Measurements from ENCODE around the gene VMO1.

DNA sequence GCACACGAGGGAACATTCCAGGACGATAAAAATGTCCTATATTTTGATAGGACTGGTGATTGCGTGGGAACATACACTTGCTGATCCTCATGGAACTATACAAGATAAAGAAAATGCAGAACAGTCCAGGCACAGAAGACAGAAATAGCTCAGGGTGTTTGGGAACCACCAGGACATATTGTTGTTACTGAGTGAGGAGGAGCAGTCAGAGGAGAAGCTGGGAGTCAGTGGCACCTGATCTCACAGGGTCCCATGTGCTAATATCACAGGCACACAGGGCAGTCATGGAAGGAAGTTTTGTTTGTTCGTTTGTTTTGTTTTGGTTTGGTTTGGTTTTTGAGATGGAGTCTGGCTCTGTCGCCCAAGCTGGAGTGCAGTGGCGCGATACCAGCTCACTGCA is 26.5 kb upstream of the VMO1 start:
- TF ChIP-seq, protein P1, sequence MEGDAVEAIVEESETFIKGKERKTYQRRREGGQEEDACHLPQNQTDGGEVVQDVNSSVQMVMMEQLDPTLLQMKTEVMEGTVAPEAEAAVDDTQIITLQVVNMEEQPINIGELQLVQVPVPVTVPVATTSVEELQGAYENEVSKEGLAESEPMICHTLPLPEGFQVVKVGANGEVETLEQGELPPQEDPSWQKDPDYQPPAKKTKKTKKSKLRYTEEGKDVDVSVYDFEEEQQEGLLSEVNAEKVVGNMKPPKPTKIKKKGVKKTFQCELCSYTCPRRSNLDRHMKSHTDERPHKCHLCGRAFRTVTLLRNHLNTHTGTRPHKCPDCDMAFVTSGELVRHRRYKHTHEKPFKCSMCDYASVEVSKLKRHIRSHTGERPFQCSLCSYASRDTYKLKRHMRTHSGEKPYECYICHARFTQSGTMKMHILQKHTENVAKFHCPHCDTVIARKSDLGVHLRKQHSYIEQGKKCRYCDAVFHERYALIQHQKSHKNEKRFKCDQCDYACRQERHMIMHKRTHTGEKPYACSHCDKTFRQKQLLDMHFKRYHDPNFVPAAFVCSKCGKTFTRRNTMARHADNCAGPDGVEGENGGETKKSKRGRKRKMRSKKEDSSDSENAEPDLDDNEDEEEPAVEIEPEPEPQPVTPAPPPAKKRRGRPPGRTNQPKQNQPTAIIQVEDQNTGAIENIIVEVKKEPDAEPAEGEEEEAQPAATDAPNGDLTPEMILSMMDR (IDR thresholded peaks at IDR 0.05; ENCODE audit: poor library complexity): no peak
- TF ChIP-seq EZH2 (IDR thresholded peaks at IDR 0.05; ENCODE audit: borderline replicate concordance) (no peak), EZH2phosphoT487 (IDR thresholded peaks at IDR 0.05; ENCODE audit: low read depth, severe bottlenecking, unreplicated experiment) (no peak)
